H9 (cell line): ENCODE measurements around the gene PISD. TPM values are rescaled to one million over a fixed set of nuclear protein-coding genes. Genes with fewer than 3 reads are reported as not detected.

Experiments
- DNase-seq: peaks from one replicate; pipeline ENCODE4 v3.0.0-alpha.2; 2017
- H2AFZ ChIP-seq: one replicate; pipeline ENCODE4 v1.6.1; 2013; ENCODE audit warnings: mild to moderate bottlenecking, low read length, control low read depth, moderate library complexity
- H2AK5ac ChIP-seq: 2 replicates; pipeline ENCODE4 v1.6.1; 2013; ENCODE audit warnings: low read length, control low read depth, mixed read lengths; ENCODE audit not compliant: insufficient read length
- H2BK120ac ChIP-seq: one replicate; pipeline ENCODE4 v1.6.1; 2013; ENCODE audit warnings: low read depth, mild to moderate bottlenecking, low read length, control low read depth, inconsistent platforms; ENCODE audit not compliant: poor library complexity, severe bottlenecking
- H2BK12ac ChIP-seq: 2 replicates; pipeline ENCODE4 v1.6.1; 2013; ENCODE audit warnings: low read length, control low read depth, mixed read lengths, low read depth; ENCODE audit not compliant: insufficient read length
- H2BK15ac ChIP-seq: 2 replicates; pipeline ENCODE4 v1.6.1; 2013; ENCODE audit warnings: low read depth, low read length, control low read depth
- H2BK20ac ChIP-seq: one replicate; pipeline ENCODE4 v1.6.1; 2013; ENCODE audit warnings: low read depth, mild to moderate bottlenecking, low read length, control low read depth, inconsistent platforms; ENCODE audit not compliant: poor library complexity, severe bottlenecking
- H2BK5ac ChIP-seq: 2 replicates; pipeline ENCODE4 v1.6.1; 2013; ENCODE audit warnings: low read length, control low read depth, mixed read lengths; ENCODE audit not compliant: insufficient read length
- H3K14ac ChIP-seq: 2 replicates; pipeline ENCODE4 v1.6.1; 2013; ENCODE audit warnings: low read length, control low read depth; ENCODE audit not compliant: insufficient read depth
- H3K18ac ChIP-seq: 2 replicates; pipeline ENCODE4 v1.6.1; 2013; ENCODE audit warnings: low read depth, mild to moderate bottlenecking, mixed read lengths, low read length, control low read depth; ENCODE audit not compliant: insufficient read length
- H3K23ac ChIP-seq: 2 replicates; pipeline ENCODE4 v1.6.1; 2013; ENCODE audit warnings: low read length, control low read depth, mixed read lengths, low read depth; ENCODE audit not compliant: insufficient read length
- H3K23me2 ChIP-seq: 2 replicates; pipeline ENCODE4 v1.6.1; 2013; ENCODE audit warnings: low read depth, mild to moderate bottlenecking, mixed read lengths, low read length, control low read depth; ENCODE audit not compliant: insufficient read length, poor library complexity, severe bottlenecking
- H3K27ac ChIP-seq: 2 replicates; pipeline ENCODE4 v1.5.1; 2013; ENCODE audit warnings: low read length, control low read depth, mixed read lengths, low read depth; ENCODE audit not compliant: insufficient read length
- H3K27me3 ChIP-seq: 2 replicates; pipeline ENCODE4 v1.6.1; 2013; ENCODE audit warnings: low read length, control low read depth, inconsistent platforms; ENCODE audit not compliant: insufficient read depth
- H3K4ac ChIP-seq: 2 replicates; pipeline ENCODE4 v1.6.1; 2013; ENCODE audit warnings: low read depth, mild to moderate bottlenecking, control low read depth, inconsistent platforms, low read length, moderate library complexity
- H3K4me1 ChIP-seq: 2 replicates; pipeline ENCODE4 v1.6.1; 2013; ENCODE audit warnings: low read length, control low read depth, inconsistent platforms; ENCODE audit not compliant: insufficient read depth
- H3K4me2 ChIP-seq: 2 replicates; pipeline ENCODE4 v1.6.1; 2013; ENCODE audit warnings: low read length, control low read depth, mixed read lengths; ENCODE audit not compliant: insufficient read length, insufficient read depth
- H3K56ac ChIP-seq: 2 replicates; pipeline ENCODE4 v1.6.1; 2013; ENCODE audit warnings: low read depth, mild to moderate bottlenecking, mixed read lengths, low read length, control low read depth; ENCODE audit not compliant: insufficient read length
- H3K79me1 ChIP-seq: 2 replicates; pipeline ENCODE4 v1.6.1; 2013; ENCODE audit warnings: low read depth, mild to moderate bottlenecking, moderate library complexity, low read length, control low read depth, inconsistent platforms; ENCODE audit not compliant: insufficient read depth, poor library complexity, severe bottlenecking
- H3K79me2 ChIP-seq: 2 replicates; pipeline ENCODE4 v1.6.1; 2013; ENCODE audit warnings: low read length, control low read depth, inconsistent platforms; ENCODE audit not compliant: insufficient read depth
- H3K9ac ChIP-seq: 2 replicates; pipeline ENCODE4 v1.6.1; 2013; ENCODE audit warnings: low read length, control low read depth, mixed read lengths; ENCODE audit not compliant: insufficient read length; ENCODE audit errors: extremely low read depth
- H3K9me3 ChIP-seq: one replicate; pipeline ENCODE4 v1.6.1; 2013; ENCODE audit warnings: low read depth, low read length, inconsistent platforms; ENCODE audit not compliant: control insufficient read depth
- H3T11ph ChIP-seq: one replicate; pipeline ENCODE4 v1.6.1; 2013; ENCODE audit warnings: mild to moderate bottlenecking, low read length, control low read depth, inconsistent platforms
- H4K20me1 ChIP-seq: one replicate; pipeline ENCODE4 v1.6.1; 2013; ENCODE audit not compliant: control insufficient read depth, insufficient read length, insufficient read depth
- H4K5ac ChIP-seq: 2 replicates; pipeline ENCODE4 v1.6.1; 2013; ENCODE audit warnings: low read depth, mild to moderate bottlenecking, mixed read lengths, low read length, control low read depth; ENCODE audit not compliant: insufficient read length
- H4K8ac ChIP-seq: replicated peaks from 2 replicates; pipeline ENCODE4 v1.6.1; 2013; ENCODE audit warnings: low read length, control low read depth, mixed read lengths, low read depth; ENCODE audit not compliant: insufficient read length
- H4K91ac ChIP-seq: 2 replicates; pipeline ENCODE4 v1.6.1; 2013; ENCODE audit warnings: low read depth, mild to moderate bottlenecking, moderate library complexity, mixed read lengths, low read length, control low read depth; ENCODE audit not compliant: insufficient read length
- H3K27ac Mint-ChIP-seq, 3 experiments: 2 replicates in 2 of 3; 3 replicates in 1 of 3; pipeline ENCODE4 v1.8.0; 2020 to 2021; ENCODE audit warnings: mixed read lengths in 3 of 3, mild to moderate bottlenecking in 1 of 3, moderate library complexity in 1 of 3
- H3K27me3 Mint-ChIP-seq: 2 replicates; pipeline ENCODE4 v1.8.0; 2021; ENCODE audit warnings: low read depth, mild to moderate bottlenecking, moderate library complexity, mixed read lengths
- H3K36me3 Mint-ChIP-seq, 3 experiments: 2 replicates in 2 of 3; 3 replicates in 1 of 3; pipeline ENCODE4 v1.8.0; 2020 to 2021; ENCODE audit warnings: low read depth in 3 of 3, mixed read lengths in 3 of 3; ENCODE audit not compliant: insufficient read depth in 1 of 3
- H3K4me1 Mint-ChIP-seq, 2 experiments: 2 replicates each; pipeline ENCODE4 v1.8.0; 2020; ENCODE audit warnings: mixed read lengths in 2 of 2
- H3K4me3 Mint-ChIP-seq, 2 experiments: 2 replicates in 1 of 2; 3 replicates in 1 of 2; pipeline ENCODE4 v1.8.0; 2020 to 2021; ENCODE audit warnings: mild to moderate bottlenecking in 2 of 2, mixed read lengths in 2 of 2, moderate library complexity in 1 of 2
- H3K9me3 Mint-ChIP-seq, 2 experiments: 2 replicates in 1 of 2; 3 replicates in 1 of 2; pipeline ENCODE4 v1.8.0; 2020; ENCODE audit warnings: mild to moderate bottlenecking in 2 of 2, mixed read lengths in 2 of 2, moderate library complexity in 1 of 2
- WGBS: extraction: QIAGEN DNeasy Blood & Tissue Kit; methylation state at CpG from one replicate; pipeline ENCODE4 v1.1.7; 2013; ENCODE audit warnings: missing lambda C conversion rate, low lambda C conversion rate, mixed read lengths; ENCODE audit not compliant: insufficient read length; ENCODE audit errors: extremely low coverage; 5-methylcytosine and 5-hydroxymethylcytosine counted together
- total RNA-seq: library from RNA; stranded (reverse); gene quantifications from 2 replicates; pipeline ENCODE4 v1.2.1, GENCODE V29; 2021
- TF ChIP-seq, protein P1 (sequence below): fragments of 200-600 bp; sonication (generic); conservative IDR thresholded peaks from 3 replicates; pipeline ENCODE4 v1.8.0; 2021; ENCODE audit warnings: antibody characterized with exemption, mild to moderate bottlenecking

The PISD gene
- total RNA-seq, 1 experiment from 2014 or later: 62.0 TPM

DNA sequence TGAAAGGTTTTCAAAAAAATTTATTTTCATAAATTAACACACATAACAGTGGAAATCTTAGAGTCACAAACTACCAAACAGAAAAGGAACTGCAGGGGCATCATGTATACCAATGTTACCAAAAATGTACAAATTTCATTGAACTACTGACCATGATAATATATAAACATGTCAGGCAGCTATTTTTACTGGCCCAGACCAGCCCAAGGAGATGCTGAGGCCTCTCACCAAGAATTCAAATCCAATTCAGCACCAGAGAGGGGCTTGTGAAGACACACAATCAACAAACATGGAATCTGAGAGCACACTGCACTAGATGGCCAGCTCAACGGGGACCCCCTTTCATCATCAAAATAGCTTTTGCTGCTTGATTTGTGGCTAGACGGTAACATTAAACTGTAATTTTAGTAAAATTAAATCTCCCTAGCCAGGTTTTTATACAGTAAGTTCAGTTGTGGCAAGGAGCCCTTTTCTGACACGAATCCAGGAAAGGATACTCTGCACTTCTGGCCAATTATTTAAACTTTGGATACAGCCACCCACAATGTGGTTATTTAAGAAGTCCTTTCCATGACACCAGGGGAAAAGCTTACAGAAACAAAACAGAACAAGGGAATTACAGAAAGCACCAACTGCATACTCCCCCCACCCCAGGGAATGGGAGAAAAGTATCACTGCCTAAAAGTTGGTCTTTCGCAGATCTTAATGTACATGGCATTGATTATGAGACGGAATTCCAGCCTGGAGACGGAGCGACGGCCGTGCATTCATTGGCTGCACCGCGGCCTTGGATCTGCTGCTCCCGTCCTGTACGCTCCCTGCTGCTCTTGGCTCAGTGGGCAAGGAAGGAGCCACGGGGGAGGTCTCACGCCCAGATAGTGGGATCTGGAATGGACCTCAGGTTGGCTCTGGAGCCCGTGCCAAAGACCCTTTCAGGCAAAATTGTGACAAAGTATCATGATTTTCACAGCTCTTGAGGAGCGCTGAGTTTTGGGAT lies 19.6 kb upstream of the PISD start:
- Mint-ChIP-seq H3K27ac (peak overlapping the region in 1 of 3 experiments; percentile 53; a peak in 2 of 7 replicates), H3K4me3 (no peak overlapping the region), H3K9me3 (no peaks in the 10 kb centered on the region), H3K36me3 (peaks cover 10 to 40% (median 35%) of the 10 kb centered on the region in 3 experiments; a peak in 6 of 7 replicates), H3K4me1 (peaks cover 0 to 4% of the 10 kb centered on the region in 2 experiments; a peak in 1 of 4 replicates), H3K27me3 (peaks cover 4% of the 10 kb centered on the region)
- Histone ChIP-seq H2BK12ac (no peak overlapping the region), H3T11ph (no peak overlapping the region), H3K4me2 (no peak overlapping the region), H3K79me1 (no peaks in the 10 kb centered on the region), H3K27ac (no peak overlapping the region), H3K9ac (no peak overlapping the region), H4K91ac (no peak overlapping the region), H2BK5ac (no peak overlapping the region), H3K23ac (no peak overlapping the region), H3K9me3 (no peaks in the 10 kb centered on the region), H2BK120ac (no peak overlapping the region), H3K79me2 (no peaks in the 10 kb centered on the region), H3K27me3 (no peaks in the 10 kb centered on the region), H4K20me1 (no peaks in the 10 kb centered on the region), H4K5ac (no peak overlapping the region), H2BK15ac (no peak overlapping the region), H2AFZ (no peak overlapping the region), H3K56ac (no peak overlapping the region), H2BK20ac (no peak overlapping the region), H2AK5ac (no peak overlapping the region), H3K14ac (no peak overlapping the region), H3K4ac (no peak overlapping the region), H3K4me1 (no peaks in the 10 kb centered on the region), H3K23me2 (no peaks in the 10 kb centered on the region), H3K18ac (no peak overlapping the region), H4K8ac (no peak overlapping the region)
- TF ChIP-seq, protein P1, sequence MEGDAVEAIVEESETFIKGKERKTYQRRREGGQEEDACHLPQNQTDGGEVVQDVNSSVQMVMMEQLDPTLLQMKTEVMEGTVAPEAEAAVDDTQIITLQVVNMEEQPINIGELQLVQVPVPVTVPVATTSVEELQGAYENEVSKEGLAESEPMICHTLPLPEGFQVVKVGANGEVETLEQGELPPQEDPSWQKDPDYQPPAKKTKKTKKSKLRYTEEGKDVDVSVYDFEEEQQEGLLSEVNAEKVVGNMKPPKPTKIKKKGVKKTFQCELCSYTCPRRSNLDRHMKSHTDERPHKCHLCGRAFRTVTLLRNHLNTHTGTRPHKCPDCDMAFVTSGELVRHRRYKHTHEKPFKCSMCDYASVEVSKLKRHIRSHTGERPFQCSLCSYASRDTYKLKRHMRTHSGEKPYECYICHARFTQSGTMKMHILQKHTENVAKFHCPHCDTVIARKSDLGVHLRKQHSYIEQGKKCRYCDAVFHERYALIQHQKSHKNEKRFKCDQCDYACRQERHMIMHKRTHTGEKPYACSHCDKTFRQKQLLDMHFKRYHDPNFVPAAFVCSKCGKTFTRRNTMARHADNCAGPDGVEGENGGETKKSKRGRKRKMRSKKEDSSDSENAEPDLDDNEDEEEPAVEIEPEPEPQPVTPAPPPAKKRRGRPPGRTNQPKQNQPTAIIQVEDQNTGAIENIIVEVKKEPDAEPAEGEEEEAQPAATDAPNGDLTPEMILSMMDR: no peak
- DNase-seq: no peak
- no CpG with 5 or more reads among the region's 17 CpGs for WGBS
